HepG2 (cell line): ENCODE data around the gene LTK. TPM values are rescaled to one million over a fixed set of nuclear protein-coding genes. Genes with fewer than 3 reads are reported as not detected.

Experiments
- BRCA1 ChIP-seq: sonication (generic); formaldehyde crosslinking; IDR thresholded peaks from 2 replicates; pipeline ENCODE4 v1.4.0; 2020; ENCODE audit warnings: missing genetic modification reagents
- EZH2 ChIP-seq: conservative IDR thresholded peaks from 2 replicates; pipeline ENCODE4 v1.6.1; 2012; ENCODE audit warnings: mild to moderate bottlenecking, low read depth, low read length, moderate library complexity
- FLYWCH1 ChIP-seq: sonication (generic); formaldehyde crosslinking; IDR thresholded peaks from 2 replicates; pipeline ENCODE4 v1.8.1; 2023; ENCODE audit warnings: mild to moderate bottlenecking, missing genetic modification reagents
- GATAD1 ChIP-seq: IDR thresholded peaks from 2 replicates; pipeline ENCODE4 v1.6.1; 2016; ENCODE audit warnings: missing genetic modification reagents, missing compliant biosample characterization
- IRF9 ChIP-seq: sonication (generic); formaldehyde crosslinking; IDR thresholded peaks from 2 replicates; pipeline ENCODE4 v1.8.0; 2022; ENCODE audit warnings: missing genetic modification reagents, mild to moderate bottlenecking, borderline replicate concordance
- KAT7 ChIP-seq: IDR thresholded peaks from 2 replicates; pipeline ENCODE4 v1.6.1; 2018; ENCODE audit warnings: borderline replicate concordance, missing compliant biosample characterization
- MAX ChIP-seq: IDR thresholded peaks from 2 replicates; pipeline ENCODE4 v1.6.1; 2012; ENCODE audit warnings: inconsistent platforms
- RAD21 ChIP-seq: fragments of 450-650 bp; formaldehyde crosslinking; IDR thresholded peaks from 2 replicates; pipeline ENCODE4 v1.5.0; 2020; ENCODE audit warnings: mild to moderate bottlenecking
- SNAPC5 ChIP-seq: sonication (generic); formaldehyde crosslinking; IDR thresholded peaks from 2 replicates; pipeline ENCODE4 v1.8.1; 2023; ENCODE audit warnings: mild to moderate bottlenecking, missing genetic modification reagents, borderline replicate concordance
- TERF1 ChIP-seq: sonication (generic); formaldehyde crosslinking; IDR thresholded peaks from 2 replicates; pipeline ENCODE4 v1.8.0; 2022; ENCODE audit warnings: mild to moderate bottlenecking, missing genetic modification reagents, moderate library complexity
- ZNF142 ChIP-seq: sonication (generic); formaldehyde crosslinking; IDR thresholded peaks from 2 replicates; pipeline ENCODE4 v1.4.0; 2020; ENCODE audit warnings: missing genetic modification reagents
- ZNF543 ChIP-seq: sonication (generic); formaldehyde crosslinking; IDR thresholded peaks from 2 replicates; pipeline ENCODE4 v1.4.0; 2020; ENCODE audit warnings: mild to moderate bottlenecking, missing genetic modification reagents
- ZNF747 ChIP-seq: sonication (generic); formaldehyde crosslinking; IDR thresholded peaks from 2 replicates; pipeline ENCODE4 v1.8.1; 2023; ENCODE audit warnings: missing genetic modification reagents, mild to moderate bottlenecking, borderline replicate concordance
- polyA plus RNA-seq, 8 experiments: library from polyadenylated mRNA; depleted of rRNA in 3 of 8; stranded (reverse) in 7 of 8; unstranded in 1 of 8; fragments of >200 nt; fragmentation: Illumina TruSeq in 4 of 8; extraction: Trizol in 4 of 8; gene quantifications; 2 replicates each; pipeline versions ENCODE4 v1.2.1 to v1.2.3, GENCODE V29; 2011 to 2016; ENCODE audit warnings: low read depth in 4 of 8, missing spikeins in 1 of 8, mixed read lengths in 1 of 8; ENCODE audit not compliant: insufficient read depth in 1 of 8
- total RNA-seq, 5 experiments: library from RNA; depleted of rRNA; stranded (reverse); fragments of >200 nt; fragmentation: Illumina TruSeq; extraction: Trizol; gene quantifications; 2 replicates each; pipeline ENCODE4 v1.2.3, GENCODE V29; 2016; ENCODE audit warnings: low read depth in 1 of 5
- TF ChIP-seq, protein P1 (sequence below): sonication (generic); formaldehyde crosslinking; IDR thresholded peaks from 2 replicates; pipeline ENCODE4 v1.4.0; 2020; ENCODE audit warnings: missing genetic modification reagents
- TF ChIP-seq, protein P2 (sequence below): fragments of 450-650 bp; IDR thresholded peaks from 2 replicates; pipeline ENCODE4 v1.6.1; 2017; ENCODE audit warnings: mild to moderate bottlenecking

The LTK gene
- total and polyA plus RNA-seq, 2 of the 13 experiments (the other 11 are each of a cell fraction or from before 2014, with no cell fraction given) = 0.01 TPM; not detected in 1

- peak; percentile 36; the same call in 1 of the 2 replicates for TF ChIP-seq ZNF142 (CRISPR knock-in tag)
- TF ChIP-seq FLYWCH1 = no peak
- no peak for TF ChIP-seq BRCA1 (CRISPR knock-in tag)
- no peak for TF ChIP-seq ZNF747 (CRISPR knock-in tag)
- TF ChIP-seq ZNF543 (CRISPR knock-in tag) = peak; percentile 84
- no peak for TF ChIP-seq EZH2
- peak; percentile 22; the same call in 1 of the 2 replicates for TF ChIP-seq GATAD1 (CRISPR knock-in tag)
- peak; percentile 93; the same call in 1 of the 2 replicates for TF ChIP-seq SNAPC5 (CRISPR knock-in tag)
- TF ChIP-seq MAX = peak; percentile 28
- TF ChIP-seq TERF1 = no peak
- TF ChIP-seq, protein P1, sequence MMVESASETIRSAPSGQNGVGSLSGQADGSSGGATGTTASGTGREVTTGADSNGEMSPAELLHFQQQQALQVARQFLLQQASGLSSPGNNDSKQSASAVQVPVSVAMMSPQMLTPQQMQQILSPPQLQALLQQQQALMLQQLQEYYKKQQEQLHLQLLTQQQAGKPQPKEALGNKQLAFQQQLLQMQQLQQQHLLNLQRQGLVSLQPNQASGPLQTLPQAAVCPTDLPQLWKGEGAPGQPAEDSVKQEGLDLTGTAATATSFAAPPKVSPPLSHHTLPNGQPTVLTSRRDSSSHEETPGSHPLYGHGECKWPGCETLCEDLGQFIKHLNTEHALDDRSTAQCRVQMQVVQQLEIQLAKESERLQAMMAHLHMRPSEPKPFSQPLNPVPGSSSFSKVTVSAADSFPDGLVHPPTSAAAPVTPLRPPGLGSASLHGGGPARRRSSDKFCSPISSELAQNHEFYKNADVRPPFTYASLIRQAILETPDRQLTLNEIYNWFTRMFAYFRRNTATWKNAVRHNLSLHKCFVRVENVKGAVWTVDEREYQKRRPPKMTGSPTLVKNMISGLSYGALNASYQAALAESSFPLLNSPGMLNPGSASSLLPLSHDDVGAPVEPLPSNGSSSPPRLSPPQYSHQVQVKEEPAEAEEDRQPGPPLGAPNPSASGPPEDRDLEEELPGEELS (CRISPR knock-in tag) = peak; percentile 22; the same call in 1 of the 2 replicates
- peak; percentile 10; the same call in 1 of the 2 replicates for TF ChIP-seq RAD21
- TF ChIP-seq IRF9 (CRISPR knock-in tag) = 0 out of 2 replicates have a peak, but pooled peaks have one; percentile 58
- TF ChIP-seq, protein P2, sequence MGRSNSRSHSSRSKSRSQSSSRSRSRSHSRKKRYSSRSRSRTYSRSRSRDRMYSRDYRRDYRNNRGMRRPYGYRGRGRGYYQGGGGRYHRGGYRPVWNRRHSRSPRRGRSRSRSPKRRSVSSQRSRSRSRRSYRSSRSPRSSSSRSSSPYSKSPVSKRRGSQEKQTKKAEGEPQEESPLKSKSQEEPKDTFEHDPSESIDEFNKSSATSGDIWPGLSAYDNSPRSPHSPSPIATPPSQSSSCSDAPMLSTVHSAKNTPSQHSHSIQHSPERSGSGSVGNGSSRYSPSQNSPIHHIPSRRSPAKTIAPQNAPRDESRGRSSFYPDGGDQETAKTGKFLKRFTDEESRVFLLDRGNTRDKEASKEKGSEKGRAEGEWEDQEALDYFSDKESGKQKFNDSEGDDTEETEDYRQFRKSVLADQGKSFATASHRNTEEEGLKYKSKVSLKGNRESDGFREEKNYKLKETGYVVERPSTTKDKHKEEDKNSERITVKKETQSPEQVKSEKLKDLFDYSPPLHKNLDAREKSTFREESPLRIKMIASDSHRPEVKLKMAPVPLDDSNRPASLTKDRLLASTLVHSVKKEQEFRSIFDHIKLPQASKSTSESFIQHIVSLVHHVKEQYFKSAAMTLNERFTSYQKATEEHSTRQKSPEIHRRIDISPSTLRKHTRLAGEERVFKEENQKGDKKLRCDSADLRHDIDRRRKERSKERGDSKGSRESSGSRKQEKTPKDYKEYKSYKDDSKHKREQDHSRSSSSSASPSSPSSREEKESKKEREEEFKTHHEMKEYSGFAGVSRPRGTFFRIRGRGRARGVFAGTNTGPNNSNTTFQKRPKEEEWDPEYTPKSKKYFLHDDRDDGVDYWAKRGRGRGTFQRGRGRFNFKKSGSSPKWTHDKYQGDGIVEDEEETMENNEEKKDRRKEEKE = no peak
- TF ChIP-seq KAT7 = 0 out of 2 replicates have a peak, but pooled peaks have one; percentile 19
Measured at GRCh38 chr15:41493205-41493901, 20.3 kb downstream of the LTK start, which contains the start of gene ITPKA (continued).
